Ureter (tissue), 1 donor: ENCODE measurements around the gene FLRT1. TPM values are rescaled to one million over a fixed set of nuclear protein-coding genes. Genes with fewer than 3 reads are reported as not detected.

ENCODE experiments used
- DNase-seq: peaks from one replicate; pipeline ENCODE4 v3.0.0-alpha.2; 2020; ENCODE audit warnings: low spot score
- total RNA-seq: library from RNA; stranded (reverse); gene quantifications from one replicate; pipeline ENCODE4 v1.2.4, GENCODE V29; 2023
- donor health status: DM: yes; HTN: yes; CAD: no.

FLRT1 gene
- total RNA-seq, 1 donor from 2014 or later = 0.13 TPM

GRCh38 chr11:64006398-64006797 is 29.3 kb upstream of the FLRT1 start:
- DNase-seq = no peak

GRCh38 chr11:64007160-64007628 is 28.5 kb upstream of the FLRT1 start:
- DNase-seq = no peak

- DNase-seq = peak; percentile 60
Observed at GRCh38 chr11:64007629-64008282, 28.0 kb upstream of the FLRT1 start.

GRCh38 chr11:64008283-64008913 is 27.3 kb upstream of the FLRT1 start:
- DNase-seq = no peak

- no peak for DNase-seq
Observed at GRCh38 chr11:64008914-64009633, 26.7 kb upstream of the FLRT1 start.

- DNase-seq = no peak
Observed at GRCh38 chr11:64009710-64010109, 26.0 kb upstream of the FLRT1 start.

GRCh38 chr11:64010783-64011182 is 24.9 kb upstream of the FLRT1 start:
- DNase-seq = no peak

GRCh38 chr11:64011371-64011770 is 24.4 kb upstream of the FLRT1 start:
- no peak for DNase-seq

- DNase-seq = no peak
Observed at GRCh38 chr11:64013141-64013896, 22.4 kb upstream of the FLRT1 start.

GRCh38 chr11:64014356-64014755 is 21.4 kb upstream of the FLRT1 start:
- DNase-seq = no peak

GRCh38 chr11:64015510-64015909 is 20.2 kb upstream of the FLRT1 start:
- no peak for DNase-seq

- no peak for DNase-seq
Observed at GRCh38 chr11:64015935-64016845, 19.5 kb upstream of the FLRT1 start.

- DNase-seq = no peak
Observed at GRCh38 chr11:64017945-64018224, 17.8 kb upstream of the FLRT1 start.

GRCh38 chr11:64018310-64018709 is 17.4 kb upstream of the FLRT1 start:
- no peak for DNase-seq

GRCh38 chr11:64019106-64020037 is 16.4 kb upstream of the FLRT1 start:
- DNase-seq = no peak

- no peak for DNase-seq
Observed at GRCh38 chr11:64020976-64021756, 14.6 kb upstream of the FLRT1 start.

GRCh38 chr11:64021757-64022093 is 14.0 kb upstream of the FLRT1 start:
- DNase-seq = no peak

- no peak for DNase-seq
Observed at GRCh38 chr11:64022125-64022784, 13.5 kb upstream of the FLRT1 start.
